Measurements from ENCODE around the gene PPP1R8. TPM values are rescaled to one million over a fixed set of nuclear protein-coding genes. Genes with fewer than 3 reads are reported as not detected.
A peak's percentile ranks its signal among the peaks of the same experiment; 100 is the strongest.

PPP1R8 gene
- total RNA-seq, 4 donors from 2014 or later = 32.0 to 58.2 (median 37.2) TPM

DNA sequence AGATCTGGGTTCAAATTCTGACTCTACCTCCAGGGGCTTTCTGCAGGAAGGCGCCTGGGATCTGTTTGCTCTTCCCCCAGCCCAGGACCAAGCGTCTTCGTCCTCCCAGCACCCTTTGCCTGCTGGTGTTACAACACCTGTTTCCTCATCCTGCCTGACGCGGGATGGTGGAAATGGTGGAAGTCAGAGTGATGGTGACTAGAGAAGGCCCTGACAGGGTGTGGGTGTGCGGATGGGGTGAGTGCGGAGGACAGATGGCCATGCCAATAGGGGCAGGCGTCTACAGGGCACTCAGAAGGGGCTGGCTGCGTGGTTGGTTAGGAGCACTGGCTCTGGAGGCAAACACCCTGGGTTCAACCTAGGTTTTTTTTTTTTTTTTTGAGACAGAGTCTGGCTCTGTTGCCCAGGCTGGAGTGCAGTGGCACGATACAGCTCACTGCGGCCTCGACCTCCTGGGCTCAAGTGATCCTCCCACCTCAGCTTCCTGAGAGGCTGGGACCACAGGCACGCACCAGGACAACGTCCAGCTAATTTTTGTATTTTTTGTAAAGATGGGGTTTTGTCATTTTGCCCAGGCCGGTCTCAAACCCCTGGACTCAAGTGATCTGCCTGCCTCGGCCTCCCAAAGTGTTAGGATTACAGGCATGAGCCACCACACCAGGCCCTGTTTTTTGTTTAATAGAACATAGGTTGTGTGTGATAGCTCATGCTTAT lies 43.2 kb downstream of the PPP1R8 start:
- TF ChIP-seq POLR2A (IDR thresholded peaks at IDR 0.05) (no peak), EP300 (IDR thresholded peaks at IDR 0.05) (peak in 1 of 2 donors; percentile 14)
- TF ChIP-seq, protein P1, sequence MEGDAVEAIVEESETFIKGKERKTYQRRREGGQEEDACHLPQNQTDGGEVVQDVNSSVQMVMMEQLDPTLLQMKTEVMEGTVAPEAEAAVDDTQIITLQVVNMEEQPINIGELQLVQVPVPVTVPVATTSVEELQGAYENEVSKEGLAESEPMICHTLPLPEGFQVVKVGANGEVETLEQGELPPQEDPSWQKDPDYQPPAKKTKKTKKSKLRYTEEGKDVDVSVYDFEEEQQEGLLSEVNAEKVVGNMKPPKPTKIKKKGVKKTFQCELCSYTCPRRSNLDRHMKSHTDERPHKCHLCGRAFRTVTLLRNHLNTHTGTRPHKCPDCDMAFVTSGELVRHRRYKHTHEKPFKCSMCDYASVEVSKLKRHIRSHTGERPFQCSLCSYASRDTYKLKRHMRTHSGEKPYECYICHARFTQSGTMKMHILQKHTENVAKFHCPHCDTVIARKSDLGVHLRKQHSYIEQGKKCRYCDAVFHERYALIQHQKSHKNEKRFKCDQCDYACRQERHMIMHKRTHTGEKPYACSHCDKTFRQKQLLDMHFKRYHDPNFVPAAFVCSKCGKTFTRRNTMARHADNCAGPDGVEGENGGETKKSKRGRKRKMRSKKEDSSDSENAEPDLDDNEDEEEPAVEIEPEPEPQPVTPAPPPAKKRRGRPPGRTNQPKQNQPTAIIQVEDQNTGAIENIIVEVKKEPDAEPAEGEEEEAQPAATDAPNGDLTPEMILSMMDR (IDR thresholded peaks at IDR 0.05) = no peak
- Histone ChIP-seq H3K9me3 (no peaks in the 10 kb centered on the region), H3K27me3 (peaks cover 0 to 12% of the 10 kb centered on the region in 2 donors), H3K27ac (peak overlapping the region in 3 of 4 donors; percentile 79 to 81 (median 80)), H3K4me3 (peak overlapping the region in 3 of 4 donors; percentile 60 to 71 (median 65)), H3K36me3 (no peaks in the 10 kb centered on the region), H3K4me1 (peaks cover 0 to 18% (median 9%) of the 10 kb centered on the region in 4 donors)
- WGBS, 2 donors = 70 to 72% methylated on average over 16 of the region's 16 CpGs
- DNase-seq (ENCODE audit: low spot score in 2 of 2) = no peak

DNA sequence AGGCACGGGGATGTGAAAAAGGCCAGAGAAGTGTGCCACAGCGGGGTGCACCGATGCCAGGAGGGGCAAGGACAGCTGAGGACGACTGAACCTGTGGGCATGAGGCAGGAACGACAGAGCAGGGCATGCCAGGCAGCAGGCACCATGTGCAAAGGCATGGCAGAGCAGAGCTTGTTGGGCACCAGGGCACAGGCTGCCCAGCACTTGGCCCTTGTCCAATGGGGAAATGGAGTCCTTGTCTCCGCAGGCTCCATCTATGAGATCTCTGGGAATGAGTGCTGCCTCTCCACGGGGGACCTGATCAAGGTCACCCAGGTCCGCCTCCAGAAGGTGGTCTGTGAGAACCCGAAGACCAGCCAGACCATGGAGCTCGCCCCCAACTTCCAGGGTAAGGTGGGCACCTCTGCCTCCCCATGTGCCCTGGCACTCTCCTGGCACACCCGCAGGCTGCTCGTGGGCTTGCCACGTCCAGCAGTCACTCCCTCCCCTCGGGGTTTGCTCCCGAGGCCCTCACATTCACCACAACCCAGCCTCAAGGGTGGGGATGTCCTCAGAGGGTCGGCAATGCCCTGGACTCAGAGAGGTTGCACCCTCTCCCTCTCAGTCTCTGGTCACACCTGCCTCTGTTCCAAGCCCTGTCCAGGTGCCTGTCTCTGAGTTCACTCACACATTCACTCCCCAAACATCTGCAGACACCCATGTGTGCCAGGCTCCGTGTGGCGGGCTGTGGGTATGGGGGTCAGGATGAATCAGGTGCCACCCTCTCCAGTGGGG lies 45.9 kb downstream of the PPP1R8 start:
- no peaks in the 10 kb centered on the region for H3K36me3 ChIP-seq
- DNase-seq (ENCODE audit: low spot score in 2 of 2) = no peak
- no peaks in the 10 kb centered on the region for H3K9me3 ChIP-seq
- H3K27me3 ChIP-seq = peaks cover 0 to 12% of the 10 kb centered on the region in 2 donors
- peaks cover 0 to 12% (median 6%) of the 10 kb centered on the region in 4 donors for H3K4me1 ChIP-seq
- no peak overlapping the region for H3K4me3 ChIP-seq
- peak overlapping the region in 3 of 4 donors; percentile 7 to 79 (median 66) for H3K27ac ChIP-seq
- 79 to 80% methylated on average over 13 of the region's 18 CpGs for WGBS, 2 donors
- TF ChIP-seq, protein P1 (IDR thresholded peaks at IDR 0.05) = no peak
- TF ChIP-seq POLR2A (IDR thresholded peaks at IDR 0.05) (no peak), EP300 (IDR thresholded peaks at IDR 0.05) (no peak)

DNA sequence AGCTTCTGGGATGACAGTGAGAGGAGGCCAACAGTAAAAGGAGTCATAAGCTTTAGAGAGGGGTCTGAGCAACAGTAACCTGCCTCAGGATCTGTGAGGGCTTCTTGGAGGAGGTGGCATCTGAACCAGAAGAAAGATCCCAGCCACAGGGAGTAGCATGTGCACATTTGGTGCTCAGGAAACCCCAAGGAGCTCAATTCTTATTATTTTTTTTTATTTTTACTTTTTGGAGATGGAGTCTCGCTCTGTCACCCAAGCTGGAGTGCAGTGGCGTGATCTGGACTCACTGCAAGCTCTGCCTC lies 46.5 kb downstream of the PPP1R8 start:
- H3K4me3 ChIP-seq = no peak overlapping the region
- no peak for DNase-seq (ENCODE audit: low spot score in 2 of 2)
- peaks cover 0 to 4% (median 0%) of the 10 kb centered on the region in 3 donors for H3K36me3 ChIP-seq
- H3K27me3 ChIP-seq = peaks cover 0 to 12% of the 10 kb centered on the region in 2 donors
- peaks cover 0 to 10% (median 6%) of the 10 kb centered on the region in 4 donors for H3K4me1 ChIP-seq
- peak overlapping the region in 1 of 4 donors; percentile 7 for H3K27ac ChIP-seq
- 91 to 98% methylated on average over 2 of the region's 2 CpGs for WGBS, 2 donors
- H3K9me3 ChIP-seq = no peaks in the 10 kb centered on the region
- TF ChIP-seq POLR2A (IDR thresholded peaks at IDR 0.05) (no peak), EP300 (IDR thresholded peaks at IDR 0.05) (no peak)
- TF ChIP-seq, protein P1 (IDR thresholded peaks at IDR 0.05) = no peak

DNA sequence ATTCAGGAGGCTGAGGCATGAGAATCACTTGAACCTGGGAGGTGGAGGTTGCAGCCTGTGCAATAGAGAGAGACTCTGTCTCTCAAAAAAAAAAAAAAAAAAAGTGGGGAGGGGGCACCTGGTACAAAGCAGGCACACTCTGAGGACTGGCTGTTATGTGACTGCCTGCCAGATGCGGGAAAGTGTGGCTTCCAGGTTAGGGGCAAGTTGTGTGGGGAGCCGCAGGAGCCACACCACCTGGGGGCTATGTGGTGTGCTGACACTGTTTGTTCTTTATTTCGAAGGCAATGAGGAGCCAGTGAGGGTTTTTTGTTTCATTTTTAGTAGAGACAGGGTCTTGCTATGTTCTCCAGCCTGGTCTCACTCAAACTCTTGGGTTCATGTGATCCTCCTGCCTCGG lies 47.5 kb downstream of the PPP1R8 start:
- DNase-seq (ENCODE audit: low spot score in 2 of 2) = no peak
- TF ChIP-seq EP300 (IDR thresholded peaks at IDR 0.05) (no peak), POLR2A (IDR thresholded peaks at IDR 0.05) (no peak)
- TF ChIP-seq, protein P1 (IDR thresholded peaks at IDR 0.05) = no peak
- Histone ChIP-seq H3K27me3 (peaks cover 0 to 6% of the 10 kb centered on the region in 2 donors), H3K27ac (no peak overlapping the region), H3K36me3 (peaks cover 0 to 12% (median 0%) of the 10 kb centered on the region in 3 donors), H3K4me1 (peaks cover 0 to 7% (median under 1%) of the 10 kb centered on the region in 4 donors), H3K4me3 (no peak overlapping the region), H3K9me3 (no peaks in the 10 kb centered on the region)
- 73 to 76% methylated on average over 4 of the region's 4 CpGs for WGBS, 2 donors
